ENCODE results near the gene DDTL. TPM values are rescaled to one million over a fixed set of nuclear protein-coding genes. Genes with fewer than 3 reads are reported as not detected.

The DDTL gene
- total RNA-seq, 1 donor = 1.8 TPM

DNA sequence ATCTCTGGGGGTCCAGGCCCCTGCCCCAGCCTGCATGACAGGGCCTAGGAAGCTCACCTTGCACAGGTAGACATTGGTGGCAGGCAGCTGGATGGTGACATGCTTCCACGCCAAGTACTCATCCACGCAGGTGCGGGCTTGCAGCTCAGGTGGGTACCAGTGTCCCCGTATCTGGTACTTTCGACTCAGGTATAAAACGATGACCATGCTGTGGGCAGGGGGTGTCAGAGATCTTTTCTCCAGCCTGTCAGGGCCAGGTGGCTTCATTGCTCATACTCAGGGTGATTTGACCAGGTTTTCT lies 40.2 kb downstream of the DDTL start:
- Histone ChIP-seq H3K27me3 (ENCODE audit: insufficient read depth, low read length) (no peaks in the 10 kb centered on the region), H3K4me3 (ENCODE audit: insufficient read depth, low read length) (no peak overlapping the region), H2AFZ (ENCODE audit: low read length) (no peak overlapping the region), H3K4me2 (ENCODE audit: insufficient read depth, low read length) (no peak overlapping the region), H3K4me1 (ENCODE audit: insufficient read depth, low read length) (no peaks in the 10 kb centered on the region), H3K36me3 (ENCODE audit: insufficient read depth, low read length) (no peaks in the 10 kb centered on the region), H3K79me2 (ENCODE audit: insufficient read depth, low read length) (peaks cover 7% of the 10 kb centered on the region), H3K27ac (ENCODE audit: low read depth, low read length) (no peak overlapping the region), H4K20me1 (ENCODE audit: insufficient read depth, low read length) (no peaks in the 10 kb centered on the region), H3K9me3 (ENCODE audit: low read depth, low read length) (no peaks in the 10 kb centered on the region)
- no peak for DNase-seq (ENCODE audit: insufficient read length, low spot score, missing footprints)
- TF ChIP-seq, protein P1, sequence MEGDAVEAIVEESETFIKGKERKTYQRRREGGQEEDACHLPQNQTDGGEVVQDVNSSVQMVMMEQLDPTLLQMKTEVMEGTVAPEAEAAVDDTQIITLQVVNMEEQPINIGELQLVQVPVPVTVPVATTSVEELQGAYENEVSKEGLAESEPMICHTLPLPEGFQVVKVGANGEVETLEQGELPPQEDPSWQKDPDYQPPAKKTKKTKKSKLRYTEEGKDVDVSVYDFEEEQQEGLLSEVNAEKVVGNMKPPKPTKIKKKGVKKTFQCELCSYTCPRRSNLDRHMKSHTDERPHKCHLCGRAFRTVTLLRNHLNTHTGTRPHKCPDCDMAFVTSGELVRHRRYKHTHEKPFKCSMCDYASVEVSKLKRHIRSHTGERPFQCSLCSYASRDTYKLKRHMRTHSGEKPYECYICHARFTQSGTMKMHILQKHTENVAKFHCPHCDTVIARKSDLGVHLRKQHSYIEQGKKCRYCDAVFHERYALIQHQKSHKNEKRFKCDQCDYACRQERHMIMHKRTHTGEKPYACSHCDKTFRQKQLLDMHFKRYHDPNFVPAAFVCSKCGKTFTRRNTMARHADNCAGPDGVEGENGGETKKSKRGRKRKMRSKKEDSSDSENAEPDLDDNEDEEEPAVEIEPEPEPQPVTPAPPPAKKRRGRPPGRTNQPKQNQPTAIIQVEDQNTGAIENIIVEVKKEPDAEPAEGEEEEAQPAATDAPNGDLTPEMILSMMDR (IDR thresholded peaks at IDR 0.05; ENCODE audit: extremely low read depth, low read depth, low read length) = no peak

DNA sequence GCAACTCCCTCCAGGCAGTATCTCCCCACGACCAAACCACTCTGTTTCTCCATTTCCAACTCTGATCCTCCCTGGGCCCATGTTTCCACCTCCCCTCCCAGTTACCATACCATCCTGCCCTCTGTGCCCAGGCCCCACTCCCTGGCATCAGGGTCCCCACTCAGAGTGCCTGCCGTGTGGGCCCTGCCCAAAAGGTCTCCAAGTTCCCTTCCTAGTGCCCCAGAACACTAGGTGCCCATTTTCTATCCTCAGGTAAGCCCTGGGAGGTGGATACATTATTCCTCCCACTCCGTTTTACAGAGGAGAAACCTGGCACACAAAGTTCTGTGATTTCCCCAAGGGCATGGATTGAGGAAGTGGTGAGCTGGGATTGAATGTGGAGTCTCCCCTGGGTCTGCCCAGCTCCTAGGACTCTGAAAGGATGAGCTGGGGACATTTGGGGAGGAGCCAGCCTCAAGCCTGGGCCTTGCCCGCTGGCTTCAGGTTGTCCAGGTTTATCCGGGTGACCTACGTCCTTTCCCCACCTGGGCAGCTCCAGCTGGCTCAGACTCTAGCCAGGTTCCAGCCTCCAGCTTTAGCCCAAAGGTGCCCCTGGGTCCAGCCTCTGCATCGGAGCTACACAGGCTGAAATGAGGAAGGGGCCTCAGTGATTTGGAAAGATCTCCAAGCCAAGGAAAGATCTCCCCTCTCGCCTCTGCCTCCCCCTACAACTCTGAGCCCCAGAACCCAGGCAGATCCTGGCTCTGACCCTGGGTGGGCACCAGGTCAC lies 40.7 kb downstream of the DDTL start:
- H3K36me3 ChIP-seq (ENCODE audit: insufficient read depth, low read length) = no peaks in the 10 kb centered on the region
- no peak overlapping the region for H3K27ac ChIP-seq (ENCODE audit: low read depth, low read length)
- H4K20me1 ChIP-seq (ENCODE audit: insufficient read depth, low read length) = no peaks in the 10 kb centered on the region
- H3K79me2 ChIP-seq (ENCODE audit: insufficient read depth, low read length) = peaks cover 13% of the 10 kb centered on the region
- TF ChIP-seq, protein P1 (IDR thresholded peaks at IDR 0.05; ENCODE audit: extremely low read depth, low read depth, low read length) = no peak
- H3K27me3 ChIP-seq (ENCODE audit: insufficient read depth, low read length) = no peaks in the 10 kb centered on the region
- peak; percentile 78 for DNase-seq (ENCODE audit: insufficient read length, low spot score, missing footprints)
- no peak overlapping the region for H3K4me3 ChIP-seq (ENCODE audit: insufficient read depth, low read length)
- H3K4me2 ChIP-seq (ENCODE audit: insufficient read depth, low read length) = no peak overlapping the region
- H2AFZ ChIP-seq (ENCODE audit: low read length) = no peak overlapping the region
- peaks cover 4% of the 10 kb centered on the region for H3K4me1 ChIP-seq (ENCODE audit: insufficient read depth, low read length)
- H3K9me3 ChIP-seq (ENCODE audit: low read depth, low read length) = no peaks in the 10 kb centered on the region

DNA sequence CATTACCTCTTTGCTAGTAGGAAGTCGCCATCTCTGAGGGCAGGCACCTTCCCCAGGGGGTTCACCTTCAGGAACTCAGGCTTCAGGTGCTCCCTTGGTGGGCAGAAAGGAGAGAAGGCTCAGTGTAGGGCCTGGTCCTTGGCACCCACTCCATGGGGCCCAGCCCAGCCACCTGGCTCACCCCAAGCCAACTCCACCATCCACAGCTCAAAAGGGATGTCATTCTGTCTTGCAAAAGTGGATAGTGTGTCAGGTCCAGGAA lies 41.3 kb downstream of the DDTL start:
- H3K4me2 ChIP-seq (ENCODE audit: insufficient read depth, low read length) = no peak overlapping the region
- TF ChIP-seq, protein P1 (IDR thresholded peaks at IDR 0.05; ENCODE audit: extremely low read depth, low read depth, low read length) = no peak
- H3K9me3 ChIP-seq (ENCODE audit: low read depth, low read length) = no peaks in the 10 kb centered on the region
- H3K79me2 ChIP-seq (ENCODE audit: insufficient read depth, low read length) = peaks cover 17% of the 10 kb centered on the region
- DNase-seq (ENCODE audit: insufficient read length, low spot score, missing footprints) = no peak
- H3K27ac ChIP-seq (ENCODE audit: low read depth, low read length) = no peak overlapping the region
- no peaks in the 10 kb centered on the region for H3K36me3 ChIP-seq (ENCODE audit: insufficient read depth, low read length)
- H3K4me3 ChIP-seq (ENCODE audit: insufficient read depth, low read length) = no peak overlapping the region
- H2AFZ ChIP-seq (ENCODE audit: low read length) = no peak overlapping the region
- H3K27me3 ChIP-seq (ENCODE audit: insufficient read depth, low read length) = no peaks in the 10 kb centered on the region
- peaks cover 7% of the 10 kb centered on the region for H3K4me1 ChIP-seq (ENCODE audit: insufficient read depth, low read length)
- H4K20me1 ChIP-seq (ENCODE audit: insufficient read depth, low read length) = no peaks in the 10 kb centered on the region

DNA sequence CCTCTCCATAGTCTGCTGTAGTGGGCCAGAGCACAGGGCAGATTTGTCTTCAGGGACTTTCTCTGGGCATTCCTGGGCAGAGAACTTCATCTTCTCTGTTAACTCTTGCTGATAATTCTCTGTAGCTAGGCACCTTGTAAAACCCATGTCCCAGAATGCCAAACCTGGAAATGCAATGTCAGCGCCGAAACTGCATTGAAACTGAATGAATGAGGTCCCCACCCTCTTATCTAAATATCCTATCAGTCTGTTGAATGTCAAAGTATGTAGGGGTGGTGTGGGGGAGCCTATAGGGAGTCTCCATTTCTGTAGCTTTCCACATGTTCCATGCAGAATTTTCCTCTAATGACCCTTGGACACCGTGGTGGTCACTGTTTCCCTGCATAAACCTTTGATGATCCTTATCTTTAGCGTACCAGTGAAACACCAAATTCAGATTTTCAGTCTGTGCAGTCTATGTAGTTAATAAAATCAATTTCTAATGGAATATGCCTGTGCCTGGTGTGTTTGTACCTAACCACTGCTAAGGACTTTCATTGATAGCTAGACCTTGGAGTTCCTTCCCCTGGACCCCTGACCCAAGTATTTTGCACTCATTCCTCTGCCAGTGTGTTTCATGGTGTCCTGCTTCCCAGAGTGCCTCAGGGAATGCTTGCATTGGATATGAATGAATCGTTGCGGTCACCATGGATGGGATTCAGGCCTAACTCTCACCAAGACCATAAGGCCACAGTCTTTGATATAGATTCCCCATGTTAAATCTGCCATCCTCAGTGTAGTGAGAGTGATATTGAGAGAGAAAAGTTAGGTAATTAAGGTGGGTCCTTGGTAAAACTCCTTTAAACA lies 41.9 kb downstream of the DDTL start:
- Histone ChIP-seq H3K36me3 (ENCODE audit: insufficient read depth, low read length) (no peaks in the 10 kb centered on the region), H3K9me3 (ENCODE audit: low read depth, low read length) (no peaks in the 10 kb centered on the region), H3K4me1 (ENCODE audit: insufficient read depth, low read length) (peaks cover 7% of the 10 kb centered on the region), H3K4me3 (ENCODE audit: insufficient read depth, low read length) (no peak overlapping the region), H3K4me2 (ENCODE audit: insufficient read depth, low read length) (no peak overlapping the region), H3K27ac (ENCODE audit: low read depth, low read length) (no peak overlapping the region), H2AFZ (ENCODE audit: low read length) (no peak overlapping the region), H3K27me3 (ENCODE audit: insufficient read depth, low read length) (no peaks in the 10 kb centered on the region), H4K20me1 (ENCODE audit: insufficient read depth, low read length) (no peaks in the 10 kb centered on the region), H3K79me2 (ENCODE audit: insufficient read depth, low read length) (peaks cover 23% of the 10 kb centered on the region)
- TF ChIP-seq, protein P1 (IDR thresholded peaks at IDR 0.05; ENCODE audit: extremely low read depth, low read depth, low read length) = no peak
- DNase-seq (ENCODE audit: insufficient read length, low spot score, missing footprints) = no peak

Data from osteoblast (primary cell).